22Rv1 (cell line): ENCODE results near the gene ASCC1.

Source experiments
- H3K27ac ChIP-seq: fragments of 450-650 bp; 2 replicates; pipeline ENCODE4 v1.5.1; 2017
- ZFX ChIP-seq: fragments of 450-650 bp; IDR thresholded peaks from 2 replicates; pipeline ENCODE4 v1.6.1; 2017; ENCODE audit warnings: antibody characterized with exemption, borderline replicate concordance
- TF ChIP-seq, protein P1 (sequence below): fragments of 450-650 bp; IDR thresholded peaks from 2 replicates; pipeline ENCODE4 v1.5.1; 2017; ENCODE audit warnings: mild to moderate bottlenecking

Gene ASCC1

GRCh38 chr10:72098836-72099599 is 117.1 kb downstream of the ASCC1 start:
- TF ChIP-seq, protein P1, sequence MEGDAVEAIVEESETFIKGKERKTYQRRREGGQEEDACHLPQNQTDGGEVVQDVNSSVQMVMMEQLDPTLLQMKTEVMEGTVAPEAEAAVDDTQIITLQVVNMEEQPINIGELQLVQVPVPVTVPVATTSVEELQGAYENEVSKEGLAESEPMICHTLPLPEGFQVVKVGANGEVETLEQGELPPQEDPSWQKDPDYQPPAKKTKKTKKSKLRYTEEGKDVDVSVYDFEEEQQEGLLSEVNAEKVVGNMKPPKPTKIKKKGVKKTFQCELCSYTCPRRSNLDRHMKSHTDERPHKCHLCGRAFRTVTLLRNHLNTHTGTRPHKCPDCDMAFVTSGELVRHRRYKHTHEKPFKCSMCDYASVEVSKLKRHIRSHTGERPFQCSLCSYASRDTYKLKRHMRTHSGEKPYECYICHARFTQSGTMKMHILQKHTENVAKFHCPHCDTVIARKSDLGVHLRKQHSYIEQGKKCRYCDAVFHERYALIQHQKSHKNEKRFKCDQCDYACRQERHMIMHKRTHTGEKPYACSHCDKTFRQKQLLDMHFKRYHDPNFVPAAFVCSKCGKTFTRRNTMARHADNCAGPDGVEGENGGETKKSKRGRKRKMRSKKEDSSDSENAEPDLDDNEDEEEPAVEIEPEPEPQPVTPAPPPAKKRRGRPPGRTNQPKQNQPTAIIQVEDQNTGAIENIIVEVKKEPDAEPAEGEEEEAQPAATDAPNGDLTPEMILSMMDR, result no peak
- TF ChIP-seq ZFX, result no peak
- peak overlapping the region; percentile 89 for H3K27ac ChIP-seq

- TF ChIP-seq ZFX, result no peak
- TF ChIP-seq, protein P1, result no peak
- H3K27ac ChIP-seq, result peak overlapping the region; percentile 89
Observed at GRCh38 chr10:72098301-72098835, 117.7 kb downstream of the ASCC1 start.

DNA sequence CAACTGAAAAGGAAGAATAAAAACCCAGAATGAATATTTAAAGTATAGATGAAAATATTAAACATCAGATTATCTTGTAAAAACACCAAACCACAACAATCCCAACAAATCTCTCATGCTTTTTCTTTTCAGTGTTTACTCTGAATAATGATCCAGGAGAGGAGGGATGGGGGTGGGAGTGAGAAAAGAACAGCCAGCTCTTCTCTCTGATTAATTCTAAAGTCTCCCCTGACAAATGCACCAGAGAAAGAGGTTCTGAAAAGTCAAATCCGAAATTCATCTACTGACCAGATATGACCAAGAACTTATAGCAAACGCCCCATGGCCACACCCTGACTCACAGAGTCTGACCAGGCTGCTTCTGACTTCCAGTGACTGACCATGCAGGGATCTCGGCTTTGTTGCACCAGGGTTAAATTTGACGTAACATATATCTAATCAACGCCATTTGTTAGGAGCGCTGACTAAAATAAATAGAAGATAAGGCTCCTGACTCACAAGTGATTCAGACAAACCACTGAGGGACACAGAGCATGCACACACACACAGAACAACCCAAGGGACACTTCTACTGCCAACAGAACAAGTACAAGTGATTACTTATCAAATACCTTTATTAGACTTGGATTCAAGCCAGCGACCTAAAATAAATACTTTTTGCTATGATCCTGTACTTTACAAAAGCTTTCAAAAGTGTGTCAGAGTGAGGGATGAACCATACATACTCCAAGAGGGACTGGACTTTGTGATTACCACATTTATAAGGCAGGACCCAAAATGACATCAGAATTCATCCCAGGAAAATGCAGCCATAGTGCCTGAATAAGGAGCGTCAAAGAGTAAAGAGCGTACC is 118.4 kb downstream of the ASCC1 start:
- TF ChIP-seq ZFX, result no peak
- TF ChIP-seq, protein P1, result no peak
- H3K27ac ChIP-seq, result peak overlapping the region; percentile 89

GRCh38 chr10:72096115-72097000 is 119.7 kb downstream of the ASCC1 start:
- TF ChIP-seq ZFX, result no peak
- TF ChIP-seq, protein P1, result no peak; the same call in 1 of the 2 replicates
- peak overlapping the region; percentile 89 for H3K27ac ChIP-seq

DNA sequence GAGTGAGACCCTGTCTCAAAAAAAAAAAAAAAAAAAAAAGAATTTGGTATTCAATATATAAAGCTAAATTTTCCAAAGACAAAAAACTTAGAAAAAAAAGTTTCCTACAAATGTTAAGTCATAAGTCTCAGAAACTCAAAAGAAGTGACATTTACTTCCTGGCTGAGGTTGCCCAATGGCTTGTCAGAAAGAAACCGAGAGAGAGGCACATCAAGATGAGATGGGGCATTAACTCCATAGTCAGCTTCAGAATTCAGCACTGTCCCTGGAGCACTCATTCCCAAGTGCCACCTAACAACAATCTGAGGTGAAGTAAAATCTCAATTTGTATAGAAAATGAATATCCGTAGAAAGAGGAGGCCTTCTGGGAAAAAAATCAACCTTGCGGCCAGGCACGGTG is 120.9 kb downstream of the ASCC1 start:
- no peak overlapping the region for H3K27ac ChIP-seq
- TF ChIP-seq, protein P1, result no peak
- no peak for TF ChIP-seq ZFX

GRCh38 chr10:72094574-72094973 is 121.5 kb downstream of the ASCC1 start:
- no peak for TF ChIP-seq ZFX
- TF ChIP-seq, protein P1, result no peak
- no peak overlapping the region for H3K27ac ChIP-seq
